A549 (cell line): ENCODE measurements around the gene LRRC63. TPM values are rescaled to one million over a fixed set of nuclear protein-coding genes. Genes with fewer than 3 reads are reported as not detected.

Source experiments
- ATAC-seq, 2 experiments: fragments of 200-7000 bp in 1 of 2; fragments of >200 bp in 1 of 2; cut with Nextera tagmentation in 1 of 2; cut with Tn5 transposase in 1 of 2; 3 replicates each; pipeline versions ENCODE4 v1.8.0 to v1.9.1; 2018 to 2020; ENCODE audit warnings: mild to moderate bottlenecking in 1 of 2, moderate library complexity in 1 of 2
- CTCF ChIA-PET: fragments of 300-600 bp; sonication (Branson Sonifier 250); formaldehyde crosslinking; extraction: SDS; loops from one replicate; lab custom pipeline; 2021; ENCODE audit warnings: antibody characterized with exemption, inconsistent platforms; lab: Yijun Ruan, JAX
- POLR2A ChIA-PET: fragments of 350-600 bp; formaldehyde crosslinking; extraction: SDS; loops from one replicate; lab custom pipeline; 2021; ENCODE audit warnings: antibody characterized with exemption, inconsistent platforms; lab: Yijun Ruan, JAX
- DNase-seq, 2 experiments: peaks; one replicate each; pipeline versions ENCODE4 v3.0.0 to v3.0.0-alpha.2; 2011 to 2016; ENCODE audit warnings: low read depth in 1 of 2, low spot score in 1 of 2
- FAIRE-seq: peaks from 2 replicates; lab custom pipeline; 2011; peaks lifted over from hg19 to GRCh38; lab: Jason Lieb, UNC
- H3K27ac ChIP-seq, 2 experiments: fragments of >200 bp; sonication (Bioruptor Twin); formaldehyde crosslinking; 3 replicates each; pipeline ENCODE4 v1.5.1; 2016 to 2017
- H3K4me1 ChIP-seq: fragments of >200 bp; sonication (Bioruptor Twin); formaldehyde crosslinking; 3 replicates; pipeline ENCODE4 v1.6.1; 2016
- H3K4me2 ChIP-seq: fragments of >200 bp; sonication (Bioruptor Twin); formaldehyde crosslinking; 3 replicates; pipeline ENCODE4 v1.6.1; 2016
- H3K4me3 ChIP-seq: fragments of >200 bp; sonication (Bioruptor Twin); formaldehyde crosslinking; 3 replicates; pipeline ENCODE4 v1.5.1; 2016
- H3K9me3 ChIP-seq: fragments of >200 bp; sonication (Bioruptor Twin); formaldehyde crosslinking; 3 replicates; pipeline ENCODE4 v1.6.1; 2016
- BHLHE40 ChIP-seq: IDR thresholded peaks from 2 replicates; pipeline ENCODE4 v1.6.1; 2012; ENCODE audit warnings: low read depth, low read length, inconsistent platforms
- CBX8 ChIP-seq: fragments of 200-600 bp; sonication (generic); IDR thresholded peaks from 2 replicates; pipeline ENCODE4 v1.6.1; 2016
- CHD4 ChIP-seq: fragments of 200-600 bp; sonication (generic); IDR thresholded peaks from 2 replicates; pipeline ENCODE4 v1.6.1; 2016; ENCODE audit warnings: antibody characterized with exemption, mild to moderate bottlenecking, borderline replicate concordance
- EHF ChIP-seq: fragments of 250-450 bp; sonication (Bioruptor Pico); IDR thresholded peaks from 2 replicates; pipeline ENCODE4 v1.5.0; 2020; ENCODE audit warnings: mild to moderate bottlenecking
- EP300 ChIP-seq, 2 experiments: fragments of >200 bp; sonication (Bioruptor Twin); formaldehyde crosslinking; IDR thresholded peaks; 2 replicates in 1 of 2; 3 replicates in 1 of 2; pipeline ENCODE4 v1.6.1; 2016 to 2017
- FOXS1 ChIP-seq: fragments of 250-450 bp; sonication (Bioruptor Pico); IDR thresholded peaks from 2 replicates; pipeline ENCODE4 v1.5.0; 2020; ENCODE audit warnings: mild to moderate bottlenecking, moderate library complexity
- GATA3 ChIP-seq: IDR thresholded peaks from 2 replicates; pipeline ENCODE4 v1.6.1; 2012; ENCODE audit warnings: borderline replicate concordance
- HDAC2 ChIP-seq: fragments of 200-600 bp; sonication (generic); IDR thresholded peaks from 2 replicates; pipeline ENCODE4 v1.6.1; 2016
- HEYL ChIP-seq: fragments of 250-450 bp; sonication (Bioruptor Pico); IDR thresholded peaks from 2 replicates; pipeline ENCODE4 v1.8.0; 2021; ENCODE audit warnings: mild to moderate bottlenecking, moderate library complexity
- HOXA7 ChIP-seq: fragments of 250-450 bp; sonication (Bioruptor Pico); IDR thresholded peaks from 2 replicates; pipeline ENCODE4 v1.5.0; 2020; ENCODE audit warnings: mild to moderate bottlenecking, moderate library complexity
- HOXB13 ChIP-seq: fragments of 250-450 bp; sonication (Bioruptor Pico); IDR thresholded peaks from 2 replicates; pipeline ENCODE4 v1.5.0; 2020; ENCODE audit warnings: low read depth, mild to moderate bottlenecking, moderate library complexity
- HOXB5 ChIP-seq: fragments of 250-450 bp; sonication (Bioruptor Pico); IDR thresholded peaks from 2 replicates; pipeline ENCODE4 v1.5.0; 2020; ENCODE audit warnings: mild to moderate bottlenecking, moderate library complexity
- JUNB ChIP-seq: fragments of >200 bp; sonication (Bioruptor Twin); formaldehyde crosslinking; IDR thresholded peaks from 2 replicates; pipeline ENCODE4 v1.6.1; 2016
- KDM1A ChIP-seq: fragments of 200-600 bp; sonication (generic); IDR thresholded peaks from 2 replicates; pipeline ENCODE4 v1.6.1; 2016; ENCODE audit warnings: low read depth, mild to moderate bottlenecking
- MAFK ChIP-seq: fragments of 450-650 bp; IDR thresholded peaks from 2 replicates; pipeline ENCODE4 v1.6.1; 2014; ENCODE audit not compliant: partially characterized antibody
- NFE2L2 ChIP-seq: fragments of 150-350 bp; conservative IDR thresholded peaks from 2 replicates; pipeline ENCODE4 v1.6.1; 2014; ENCODE audit warnings: low read length
- NR3C1 ChIP-seq: fragments of >200 bp; sonication (Bioruptor Twin); formaldehyde crosslinking; IDR thresholded peaks from 3 replicates; pipeline ENCODE4 v1.6.1; 2017
- PHF8 ChIP-seq: fragments of 200-600 bp; sonication (generic); IDR thresholded peaks from 2 replicates; pipeline ENCODE4 v1.6.1; 2016; ENCODE audit warnings: low read depth, mild to moderate bottlenecking, antibody characterized with exemption, moderate library complexity, borderline replicate concordance
- RARB ChIP-seq: fragments of 250-450 bp; sonication (Bioruptor Pico); IDR thresholded peaks from 2 replicates; pipeline ENCODE4 v1.8.0; 2021; ENCODE audit warnings: mild to moderate bottlenecking, moderate library complexity
- RFX5 ChIP-seq: fragments of 450-650 bp; IDR thresholded peaks from 2 replicates; pipeline ENCODE4 v1.7.1; 2014; ENCODE audit warnings: antibody characterized with exemption, mild to moderate bottlenecking, moderate library complexity
- RNF2 ChIP-seq: fragments of 200-600 bp; sonication (generic); IDR thresholded peaks from 2 replicates; pipeline ENCODE4 v1.6.1; 2016; ENCODE audit warnings: low read depth, mild to moderate bottlenecking, antibody characterized with exemption, moderate library complexity, borderline replicate concordance
- SREBF2 ChIP-seq: fragments of 450-650 bp; IDR thresholded peaks from 2 replicates; pipeline ENCODE4 v1.6.1; 2014; ENCODE audit warnings: mild to moderate bottlenecking, moderate library complexity
- TFCP2L1 ChIP-seq: fragments of 250-450 bp; sonication (Bioruptor Pico); IDR thresholded peaks from 2 replicates; pipeline ENCODE4 v1.5.0; 2021; ENCODE audit warnings: mild to moderate bottlenecking
- ZC3H11A ChIP-seq: fragments of 450-650 bp; IDR thresholded peaks from 2 replicates; pipeline ENCODE4 v1.6.1; 2014; ENCODE audit warnings: antibody characterized with exemption, mild to moderate bottlenecking
- ZSCAN20 ChIP-seq: fragments of 250-450 bp; sonication (Bioruptor Pico); IDR thresholded peaks from 2 replicates; pipeline ENCODE4 v1.8.0; 2022; ENCODE audit warnings: mild to moderate bottlenecking, moderate library complexity
- WGBS: methylation state at CpG from one replicate; pipeline ENCODE4 v1.1.6; 2017; ENCODE audit errors: missing lambda C conversion rate; 5-methylcytosine and 5-hydroxymethylcytosine counted together
- polyA plus RNA-seq, 4 experiments: library from polyadenylated mRNA; depleted of rRNA in 3 of 4; stranded (reverse); fragments of >200 nt; fragmentation: RNase III in 1 of 4; extraction: RNeasy Plus Mini Kit Qiagen cat#74134 plus additional on column Dnase treatment in 1 of 4; gene quantifications; 2 replicates in 3 of 4; 3 replicates in 1 of 4; pipeline ENCODE4 v1.2.3, GENCODE V29; 2011 to 2017
- TF ChIP-seq, protein P1 (sequence below): IDR thresholded peaks from 2 replicates; pipeline ENCODE4 v1.6.1; 2012; ENCODE audit warnings: low read depth, borderline replicate concordance
- TF ChIP-seq, protein P2 (sequence below): fragments of 150-350 bp; IDR thresholded peaks from 2 replicates; pipeline ENCODE4 v1.6.1; 2014; ENCODE audit warnings: low read depth, mild to moderate bottlenecking, low read length
- TF ChIP-seq, protein P3 (sequence below): fragments of 200-600 bp; sonication (generic); IDR thresholded peaks from 2 replicates; pipeline ENCODE4 v1.6.1; 2016; ENCODE audit warnings: antibody characterized with exemption, mild to moderate bottlenecking, moderate library complexity
- TF ChIP-seq, protein P4 (sequence below): IDR thresholded peaks from 2 replicates; pipeline ENCODE4 v1.6.1; 2012

LRRC63 gene
- polyA plus RNA-seq, 2 of the 4 experiments (the other 2 are of a cell fraction), result 0.06 to 0.19 TPM

DNA sequence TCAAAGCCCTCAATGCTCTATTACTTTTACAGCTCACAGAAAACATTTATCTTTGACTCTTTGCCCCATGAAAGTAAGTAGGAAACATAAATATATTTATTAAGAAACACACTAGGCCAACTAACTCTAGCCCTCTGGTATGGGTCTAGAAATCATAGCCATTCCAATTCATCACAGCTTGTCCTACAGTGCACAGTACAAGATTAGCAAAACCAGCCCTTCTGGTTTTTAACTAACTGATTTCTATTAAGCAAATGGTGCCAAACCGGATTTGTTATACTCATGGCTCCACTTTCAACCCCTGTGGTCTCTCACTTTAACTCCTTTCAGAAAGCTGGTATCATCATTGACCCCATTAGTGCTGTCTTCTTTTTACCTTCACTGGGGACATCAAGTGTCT, 5.6 kb upstream of the LRRC63 start:
- no peak for ATAC-seq
- no peaks in the 10 kb centered on the region for H3K4me1 ChIP-seq
- ChIA-PET POLR2A (no interaction called here), CTCF (no interaction called here)
- no peak for DNase-seq
- no peak overlapping the region for H3K4me3 ChIP-seq
- H3K9me3 ChIP-seq, result no peaks in the 10 kb centered on the region
- 4% methylated on average over 1 of the region's 1 CpG for WGBS
- H3K4me2 ChIP-seq, result no peak overlapping the region
- FAIRE-seq, result no peak
- H3K27ac ChIP-seq, result no peak overlapping the region
- TF ChIP-seq GATA3, result no peak
- no peak for TF ChIP-seq HOXA7 (CRISPR knock-in tag)
- TF ChIP-seq NFE2L2, result no peak
- TF ChIP-seq, protein P1, sequence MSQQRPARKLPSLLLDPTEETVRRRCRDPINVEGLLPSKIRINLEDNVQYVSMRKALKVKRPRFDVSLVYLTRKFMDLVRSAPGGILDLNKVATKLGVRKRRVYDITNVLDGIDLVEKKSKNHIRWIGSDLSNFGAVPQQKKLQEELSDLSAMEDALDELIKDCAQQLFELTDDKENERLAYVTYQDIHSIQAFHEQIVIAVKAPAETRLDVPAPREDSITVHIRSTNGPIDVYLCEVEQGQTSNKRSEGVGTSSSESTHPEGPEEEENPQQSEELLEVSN, result no peak
- no peak for TF ChIP-seq BHLHE40
- no peak for TF ChIP-seq JUNB
- no peak for TF ChIP-seq RNF2
- no peak for TF ChIP-seq RARB (CRISPR knock-in tag)
- TF ChIP-seq FOXS1 (CRISPR knock-in tag), result no peak
- TF ChIP-seq EHF (CRISPR knock-in tag), result no peak
- TF ChIP-seq, all 56 proteins: peak for 0

DNA sequence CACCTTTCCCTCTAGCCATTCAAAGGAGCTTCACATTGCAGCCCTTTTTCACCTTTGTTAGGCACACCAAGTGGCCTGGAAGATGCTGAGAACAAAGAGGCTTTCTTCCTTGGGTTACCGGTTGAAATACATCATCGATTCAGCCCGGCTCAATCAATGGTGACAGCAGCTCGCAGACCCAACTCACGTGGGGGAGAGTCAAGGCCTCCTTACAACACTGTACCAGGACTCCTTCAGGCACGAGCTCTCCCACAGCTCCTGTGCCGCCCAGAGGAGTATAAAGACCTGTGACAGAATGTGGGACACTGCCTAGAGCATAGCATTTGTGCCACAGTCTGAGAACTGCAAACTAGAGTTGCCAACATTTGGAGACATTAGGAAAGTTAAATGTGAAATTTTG, 3.9 kb upstream of the LRRC63 start:
- Histone ChIP-seq H3K27ac (no peak overlapping the region), H3K4me3 (no peak overlapping the region), H3K4me1 (0 out of 3 replicates have a peak, but pooled peaks cover 3% of the 10 kb centered on the region), H3K9me3 (no peaks in the 10 kb centered on the region), H3K4me2 (no peak overlapping the region)
- ChIA-PET CTCF (no interaction called here), POLR2A (no interaction called here)
- DNase-seq, result no peak
- FAIRE-seq, result no peak
- ATAC-seq, result no peak
- TF ChIP-seq FOXS1 (CRISPR knock-in tag), result no peak
- TF ChIP-seq HOXB5 (CRISPR knock-in tag), result no peak
- TF ChIP-seq, protein P2, sequence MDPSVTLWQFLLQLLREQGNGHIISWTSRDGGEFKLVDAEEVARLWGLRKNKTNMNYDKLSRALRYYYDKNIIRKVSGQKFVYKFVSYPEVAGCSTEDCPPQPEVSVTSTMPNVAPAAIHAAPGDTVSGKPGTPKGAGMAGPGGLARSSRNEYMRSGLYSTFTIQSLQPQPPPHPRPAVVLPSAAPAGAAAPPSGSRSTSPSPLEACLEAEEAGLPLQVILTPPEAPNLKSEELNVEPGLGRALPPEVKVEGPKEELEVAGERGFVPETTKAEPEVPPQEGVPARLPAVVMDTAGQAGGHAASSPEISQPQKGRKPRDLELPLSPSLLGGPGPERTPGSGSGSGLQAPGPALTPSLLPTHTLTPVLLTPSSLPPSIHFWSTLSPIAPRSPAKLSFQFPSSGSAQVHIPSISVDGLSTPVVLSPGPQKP, result no peak
- TF ChIP-seq BHLHE40, result no peak
- no peak for TF ChIP-seq HDAC2
- TF ChIP-seq RFX5, result no peak
- no peak for TF ChIP-seq ZC3H11A
- no peak for TF ChIP-seq RARB (CRISPR knock-in tag)
- TF ChIP-seq HOXB13 (CRISPR knock-in tag), result no peak
- no peak for TF ChIP-seq CHD4
- TF ChIP-seq SREBF2, result no peak
- WGBS, result 71% methylated on average over 7 of the region's 7 CpGs

DNA sequence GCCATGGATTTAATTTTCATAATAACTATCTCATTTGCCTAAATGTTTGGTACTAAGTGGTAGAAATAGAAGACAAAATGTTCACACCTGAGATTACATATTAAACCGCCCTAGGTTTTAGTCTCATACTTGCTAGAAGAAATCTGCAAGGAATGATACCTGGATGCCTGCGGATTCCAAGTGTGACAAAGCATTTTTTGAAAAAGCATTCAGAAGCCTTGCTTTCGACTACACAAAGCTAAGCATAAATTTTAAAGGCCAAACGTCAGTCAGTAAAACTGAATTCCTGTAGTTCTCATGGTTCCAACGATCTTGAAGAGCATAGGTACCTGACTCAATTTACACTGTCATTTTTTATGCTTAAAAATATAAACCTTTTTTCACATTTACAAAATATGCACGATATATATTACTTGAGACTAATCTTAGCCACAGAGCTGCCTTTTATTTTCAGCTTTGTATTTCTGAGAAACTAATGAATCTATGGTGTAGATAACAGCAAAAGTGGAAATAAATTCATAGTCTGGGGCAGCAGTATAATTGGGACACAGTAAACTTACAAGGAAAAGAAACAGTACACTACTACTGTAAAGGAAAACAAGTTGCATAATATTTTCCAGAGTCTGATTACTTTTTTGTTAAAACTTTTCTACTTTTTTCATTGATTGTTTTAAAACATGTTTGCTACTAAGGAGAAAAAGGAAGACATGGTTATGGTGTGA, 1.2 kb upstream of the LRRC63 start:
- POLR2A ChIA-PET, result no interaction called here
- Histone ChIP-seq H3K27ac (no peak overlapping the region), H3K4me2 (peak overlapping the region; percentile 93), H3K4me1 (0 out of 3 replicates have a peak, but pooled peaks cover 3% of the 10 kb centered on the region), H3K4me3 (peak overlapping the region; percentile 43; the same call in 2 of the 3 replicates), H3K9me3 (no peaks in the 10 kb centered on the region)
- DNase-seq, result no peak
- CTCF ChIA-PET, result no interaction called here
- ATAC-seq, result no peak
- 60% methylated on average over 6 of the region's 6 CpGs for WGBS
- FAIRE-seq, result no peak
- no peak for TF ChIP-seq RFX5
- TF ChIP-seq PHF8, result no peak
- no peak for TF ChIP-seq KDM1A
- TF ChIP-seq NR3C1, result no peak
- TF ChIP-seq, protein P3, sequence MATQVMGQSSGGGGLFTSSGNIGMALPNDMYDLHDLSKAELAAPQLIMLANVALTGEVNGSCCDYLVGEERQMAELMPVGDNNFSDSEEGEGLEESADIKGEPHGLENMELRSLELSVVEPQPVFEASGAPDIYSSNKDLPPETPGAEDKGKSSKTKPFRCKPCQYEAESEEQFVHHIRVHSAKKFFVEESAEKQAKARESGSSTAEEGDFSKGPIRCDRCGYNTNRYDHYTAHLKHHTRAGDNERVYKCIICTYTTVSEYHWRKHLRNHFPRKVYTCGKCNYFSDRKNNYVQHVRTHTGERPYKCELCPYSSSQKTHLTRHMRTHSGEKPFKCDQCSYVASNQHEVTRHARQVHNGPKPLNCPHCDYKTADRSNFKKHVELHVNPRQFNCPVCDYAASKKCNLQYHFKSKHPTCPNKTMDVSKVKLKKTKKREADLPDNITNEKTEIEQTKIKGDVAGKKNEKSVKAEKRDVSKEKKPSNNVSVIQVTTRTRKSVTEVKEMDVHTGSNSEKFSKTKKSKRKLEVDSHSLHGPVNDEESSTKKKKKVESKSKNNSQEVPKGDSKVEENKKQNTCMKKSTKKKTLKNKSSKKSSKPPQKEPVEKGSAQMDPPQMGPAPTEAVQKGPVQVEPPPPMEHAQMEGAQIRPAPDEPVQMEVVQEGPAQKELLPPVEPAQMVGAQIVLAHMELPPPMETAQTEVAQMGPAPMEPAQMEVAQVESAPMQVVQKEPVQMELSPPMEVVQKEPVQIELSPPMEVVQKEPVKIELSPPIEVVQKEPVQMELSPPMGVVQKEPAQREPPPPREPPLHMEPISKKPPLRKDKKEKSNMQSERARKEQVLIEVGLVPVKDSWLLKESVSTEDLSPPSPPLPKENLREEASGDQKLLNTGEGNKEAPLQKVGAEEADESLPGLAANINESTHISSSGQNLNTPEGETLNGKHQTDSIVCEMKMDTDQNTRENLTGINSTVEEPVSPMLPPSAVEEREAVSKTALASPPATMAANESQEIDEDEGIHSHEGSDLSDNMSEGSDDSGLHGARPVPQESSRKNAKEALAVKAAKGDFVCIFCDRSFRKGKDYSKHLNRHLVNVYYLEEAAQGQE, result no peak
- TF ChIP-seq EP300 (IDR thresholded peaks at IDR 0.05), result no peak
- TF ChIP-seq CHD4, result no peak
- no peak for TF ChIP-seq TFCP2L1 (CRISPR knock-in tag)
- no peak for TF ChIP-seq MAFK
- TF ChIP-seq ZSCAN20 (CRISPR knock-in tag), result no peak
- TF ChIP-seq, protein P2, result no peak
- TF ChIP-seq HEYL (CRISPR knock-in tag), result no peak
- no peak for TF ChIP-seq HOXA7 (CRISPR knock-in tag)
- TF ChIP-seq HDAC2, result no peak
- TF ChIP-seq, protein P4, sequence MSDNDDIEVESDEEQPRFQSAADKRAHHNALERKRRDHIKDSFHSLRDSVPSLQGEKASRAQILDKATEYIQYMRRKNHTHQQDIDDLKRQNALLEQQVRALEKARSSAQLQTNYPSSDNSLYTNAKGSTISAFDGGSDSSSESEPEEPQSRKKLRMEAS, result no peak
- no peak for TF ChIP-seq CBX8
- no peak for TF ChIP-seq SREBF2
